AG04450 (cell line): ENCODE data around the gene CPT1B. TPM values are rescaled to one million over a fixed set of nuclear protein-coding genes. Genes with fewer than 3 reads are reported as not detected.

ENCODE experiments used
- CTCF ChIA-PET: fragments of 300-600, 350-600 bp; formaldehyde crosslinking; extraction: SDS; loops from one replicate; lab custom pipeline; 2022; ENCODE audit warnings: antibody characterized with exemption, inconsistent platforms; lab: Charles Lee
- POLR2A ChIA-PET: fragments of 350-600 bp; formaldehyde crosslinking; extraction: SDS; loops from one replicate; lab custom pipeline; 2021; ENCODE audit warnings: antibody characterized with exemption, inconsistent platforms; lab: Yijun Ruan, JAX
- DNase-seq: peaks from one replicate; pipeline ENCODE4 v3.0.0-alpha.2; 2011; ENCODE audit warnings: low read depth, low spot score
- H3K27ac ChIP-seq: one replicate; pipeline ENCODE4 v1.5.1; 2012; ENCODE audit warnings: low read depth, low read length, control low read depth
- H3K27me3 ChIP-seq: one replicate; pipeline ENCODE4 v1.6.0; 2012; ENCODE audit warnings: low read length; ENCODE audit not compliant: control insufficient read depth, insufficient read depth
- H3K4me3 ChIP-seq: 2 replicates; pipeline ENCODE4 v1.5.1; 2011; ENCODE audit warnings: mild to moderate bottlenecking, low read depth, low read length, control low read depth
- H3K9me3 ChIP-seq: 2 replicates; pipeline ENCODE4 v1.5.1; 2012; ENCODE audit warnings: low read length; ENCODE audit not compliant: control insufficient read depth, insufficient read depth
- polyA plus RNA-seq: library from polyadenylated mRNA; depleted of rRNA; stranded (reverse); fragments of >200 nt; gene quantifications from 2 replicates; pipeline ENCODE4 v1.2.3, GENCODE V29; 2011
- TF ChIP-seq, protein P1 (sequence below): IDR thresholded peaks from 2 replicates; pipeline ENCODE4 v1.5.1; 2011; ENCODE audit warnings: low read depth, low read length, control low read depth, inconsistent platforms

Gene CPT1B
- polyA plus RNA-seq, 1 experiment, result 0.99 TPM

DNA sequence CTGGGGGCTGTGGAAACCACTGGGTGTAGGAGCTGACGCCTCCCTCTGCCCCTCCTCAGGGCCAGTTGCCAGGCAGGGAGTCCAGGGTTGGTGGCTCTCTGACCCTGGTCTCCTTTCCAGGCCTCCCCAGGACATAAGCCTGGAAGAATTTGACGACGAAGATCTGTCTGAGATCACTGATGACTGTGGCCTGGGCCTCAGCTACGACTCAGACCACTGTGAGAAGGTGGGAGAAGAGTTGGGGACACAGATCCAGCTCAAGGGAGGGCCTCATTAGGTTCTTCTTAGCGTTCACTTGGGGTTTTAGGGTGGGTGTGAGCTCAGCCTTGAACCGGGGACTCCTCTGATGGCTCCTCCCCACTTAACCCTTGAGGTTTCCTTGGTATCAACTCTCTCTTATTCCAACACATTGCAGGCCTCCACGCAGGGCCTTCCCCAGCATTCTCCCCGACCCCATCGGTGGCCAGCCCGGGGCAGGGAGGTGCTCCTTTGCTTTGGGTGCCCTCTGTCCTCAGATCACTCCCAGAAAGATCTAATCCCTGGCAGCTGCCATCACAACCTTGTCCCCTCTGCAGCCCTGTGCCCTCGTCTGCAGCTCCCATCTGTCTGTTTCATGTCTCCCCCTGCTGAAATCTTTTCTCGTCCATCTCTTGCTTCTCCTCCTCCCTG, 23.6 kb upstream of the CPT1B start:
- ChIA-PET POLR2A (no interaction called here), CTCF (no interaction called here)
- Histone ChIP-seq H3K9me3 (no peaks in the 10 kb centered on the region; the same call in 1 of the 2 replicates), H3K4me3 (no peak overlapping the region), H3K27ac (no peak overlapping the region), H3K27me3 (peaks cover 59% of the 10 kb centered on the region)
- no peak for DNase-seq
- TF ChIP-seq, protein P1, sequence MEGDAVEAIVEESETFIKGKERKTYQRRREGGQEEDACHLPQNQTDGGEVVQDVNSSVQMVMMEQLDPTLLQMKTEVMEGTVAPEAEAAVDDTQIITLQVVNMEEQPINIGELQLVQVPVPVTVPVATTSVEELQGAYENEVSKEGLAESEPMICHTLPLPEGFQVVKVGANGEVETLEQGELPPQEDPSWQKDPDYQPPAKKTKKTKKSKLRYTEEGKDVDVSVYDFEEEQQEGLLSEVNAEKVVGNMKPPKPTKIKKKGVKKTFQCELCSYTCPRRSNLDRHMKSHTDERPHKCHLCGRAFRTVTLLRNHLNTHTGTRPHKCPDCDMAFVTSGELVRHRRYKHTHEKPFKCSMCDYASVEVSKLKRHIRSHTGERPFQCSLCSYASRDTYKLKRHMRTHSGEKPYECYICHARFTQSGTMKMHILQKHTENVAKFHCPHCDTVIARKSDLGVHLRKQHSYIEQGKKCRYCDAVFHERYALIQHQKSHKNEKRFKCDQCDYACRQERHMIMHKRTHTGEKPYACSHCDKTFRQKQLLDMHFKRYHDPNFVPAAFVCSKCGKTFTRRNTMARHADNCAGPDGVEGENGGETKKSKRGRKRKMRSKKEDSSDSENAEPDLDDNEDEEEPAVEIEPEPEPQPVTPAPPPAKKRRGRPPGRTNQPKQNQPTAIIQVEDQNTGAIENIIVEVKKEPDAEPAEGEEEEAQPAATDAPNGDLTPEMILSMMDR, result no peak

DNA sequence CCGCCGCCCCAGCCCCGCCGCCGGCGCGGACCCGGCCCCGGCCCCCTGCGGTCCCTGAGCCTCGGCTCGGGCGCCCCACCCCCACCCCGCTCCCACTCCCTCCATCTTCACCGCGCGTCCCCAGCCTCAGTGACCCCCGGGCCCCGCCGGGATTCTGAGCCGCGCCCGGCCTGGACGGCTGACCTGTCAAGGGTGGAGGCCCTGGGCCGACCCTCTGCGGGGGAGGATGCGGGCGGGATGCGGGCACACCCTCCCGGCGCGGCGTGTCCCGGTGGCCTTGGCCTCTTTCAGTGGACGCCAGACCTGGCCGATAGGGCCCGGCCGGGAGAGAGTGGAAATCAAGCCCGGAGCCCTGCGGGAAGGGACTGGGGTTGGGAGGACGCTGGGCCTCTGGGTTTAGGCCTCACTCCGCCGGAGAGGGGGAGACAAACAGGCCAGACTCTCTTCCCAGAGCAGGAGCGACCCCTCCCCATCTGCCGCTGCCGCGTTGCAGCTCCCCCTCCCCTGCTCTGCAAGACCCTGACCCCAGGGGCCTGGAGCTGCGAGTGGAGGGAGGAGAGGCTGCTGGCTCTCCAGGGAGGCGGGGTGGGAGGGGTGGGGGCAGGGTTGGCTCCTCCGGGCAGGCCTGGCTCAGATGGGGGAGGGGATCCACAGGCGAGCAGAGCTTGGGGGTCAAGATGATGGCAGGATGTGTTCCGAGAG, 22.9 kb upstream of the CPT1B start:
- ChIA-PET POLR2A (no interaction called here), CTCF (no interaction called here)
- H3K27me3 ChIP-seq, result peaks cover 54% of the 10 kb centered on the region
- H3K9me3 ChIP-seq, result no peaks in the 10 kb centered on the region; the same call in 1 of the 2 replicates
- H3K4me3 ChIP-seq, result no peak overlapping the region
- TF ChIP-seq, protein P1, result no peak
- H3K27ac ChIP-seq, result no peak overlapping the region
- no peak for DNase-seq

GRCh38 chr22:50600538-50600937, 22.3 kb upstream of the CPT1B start, which contains the start of gene MAPK8IP2:
MAPK8IP2 (plus strand) TSS chr22:50600793; CDS start chr22:50600819, 26 bp downstream.
- CTCF ChIA-PET, result no interaction called here
- no peak for DNase-seq
- Histone ChIP-seq H3K4me3 (peak within 1 kb of the TSS; percentile 22; the same call in 1 of the 2 replicates), H3K27me3 (peaks cover 51% of the 10 kb centered on the region), H3K27ac (no peak within 1 kb of the TSS), H3K9me3 (no peaks in the 10 kb centered on the region; the same call in 1 of the 2 replicates)
- TF ChIP-seq, protein P1, result no peak
- POLR2A ChIA-PET, result no interaction called here

DNA sequence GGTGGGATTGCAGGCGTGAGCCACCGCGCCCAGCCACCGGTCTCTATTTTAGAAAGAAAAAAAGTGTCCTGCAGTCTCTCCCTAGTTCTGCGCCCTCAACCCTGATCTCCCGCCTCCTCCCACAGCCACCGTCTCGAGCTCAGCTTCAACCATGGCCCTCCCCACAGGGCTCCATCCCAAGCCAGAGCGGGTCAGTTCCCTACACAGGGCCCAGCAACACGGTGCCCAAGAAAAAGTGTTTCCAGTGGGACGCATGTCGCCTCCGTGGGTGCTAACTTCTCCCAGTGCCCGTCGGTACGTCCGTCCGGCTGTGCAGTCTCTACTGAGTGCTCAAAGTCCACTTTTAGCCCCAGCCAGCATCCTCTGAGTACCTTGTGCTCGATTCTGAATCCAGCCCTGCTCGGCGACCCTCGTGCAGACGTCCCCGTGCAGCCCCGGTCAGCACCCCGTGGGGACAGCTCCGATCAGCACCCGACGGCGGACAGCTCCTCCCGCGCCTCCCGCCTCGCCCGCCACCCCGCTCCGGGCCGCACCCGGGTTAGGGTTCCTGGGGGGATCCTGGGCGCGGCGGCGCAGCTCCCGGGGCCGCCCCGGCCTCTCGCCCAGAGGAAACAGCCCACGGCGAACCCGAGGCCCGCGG, 21.7 kb upstream of the CPT1B start:
- TF ChIP-seq, protein P1, result no peak
- no peaks in the 10 kb centered on the region; the same call in 1 of the 2 replicates for H3K9me3 ChIP-seq
- H3K27ac ChIP-seq, result no peak overlapping the region
- H3K4me3 ChIP-seq, result 0 out of 2 replicates have a peak overlapping the region, but pooled peaks have one; percentile 2
- no peak for DNase-seq
- POLR2A ChIA-PET, result interaction anchor here (0.6 kb wide), 1 partner anchor 74 kb away, joined by 3 read pairs; the partner anchor contains the start of gene SCO2
- H3K27me3 ChIP-seq, result peaks cover 47% of the 10 kb centered on the region
- CTCF ChIA-PET, result no interaction called here
